ENCODE data around the gene PPP1R1B. TPM values are rescaled to one million over a fixed set of nuclear protein-coding genes. Genes with fewer than 3 reads are reported as not detected.
A peak's percentile ranks its signal among the peaks of the same experiment; 100 is the strongest.

Gene PPP1R1B
- total RNA-seq, 1 donor from 2014 or later = 6.5 TPM

DNA sequence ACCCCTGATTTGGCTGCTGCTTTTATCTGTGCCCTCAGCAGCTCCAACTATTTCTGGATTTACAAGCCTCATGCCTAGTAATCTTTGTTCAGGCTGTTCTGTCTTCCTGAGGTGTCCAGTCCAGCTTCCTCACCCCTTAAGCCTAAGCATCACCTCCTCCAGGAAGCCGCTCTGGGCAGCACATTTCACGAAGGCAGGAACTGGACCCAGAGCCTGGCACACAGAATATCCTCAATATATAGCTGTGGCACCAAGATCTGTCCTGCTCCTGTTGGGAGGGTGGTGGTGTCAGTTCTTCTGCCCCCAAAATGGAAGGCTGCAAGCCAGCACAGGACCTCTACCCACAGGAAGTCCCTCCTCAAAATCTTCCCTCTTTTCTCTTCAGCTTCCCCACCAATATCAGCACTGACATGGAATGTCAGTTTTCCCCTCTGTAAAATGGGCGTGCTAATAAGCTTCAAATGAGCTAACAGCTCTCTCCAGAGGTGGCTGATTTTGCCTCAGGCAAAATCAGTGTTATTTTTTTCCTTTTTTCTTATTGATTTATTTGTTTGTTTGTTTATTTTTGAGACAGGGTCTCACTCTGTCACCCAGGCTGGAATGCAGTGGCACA lies 12.1 kb upstream of the PPP1R1B start:
- DNase-seq (ENCODE audit: low spot score) = no peak

DNA sequence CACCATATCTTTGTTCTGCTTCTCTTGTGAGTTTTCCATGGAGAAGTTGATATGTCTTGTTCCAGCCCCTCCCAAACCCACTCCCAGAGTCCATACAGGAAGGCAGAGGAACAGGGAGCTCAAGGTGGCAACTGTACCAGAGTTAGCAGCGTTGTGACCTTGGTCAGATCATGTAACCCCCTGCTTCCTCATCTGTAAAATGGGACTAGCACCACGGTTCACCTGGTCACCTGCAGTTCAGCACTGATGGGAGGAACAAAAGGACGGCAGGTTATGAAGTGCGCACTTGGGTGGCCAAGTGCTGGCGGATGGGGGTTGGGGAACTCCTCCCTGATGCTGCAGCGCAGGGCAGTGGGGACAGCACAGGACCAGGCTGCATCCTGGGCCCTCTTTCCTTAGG lies 11.3 kb upstream of the PPP1R1B start:
- DNase-seq (ENCODE audit: low spot score) = no peak

DNA sequence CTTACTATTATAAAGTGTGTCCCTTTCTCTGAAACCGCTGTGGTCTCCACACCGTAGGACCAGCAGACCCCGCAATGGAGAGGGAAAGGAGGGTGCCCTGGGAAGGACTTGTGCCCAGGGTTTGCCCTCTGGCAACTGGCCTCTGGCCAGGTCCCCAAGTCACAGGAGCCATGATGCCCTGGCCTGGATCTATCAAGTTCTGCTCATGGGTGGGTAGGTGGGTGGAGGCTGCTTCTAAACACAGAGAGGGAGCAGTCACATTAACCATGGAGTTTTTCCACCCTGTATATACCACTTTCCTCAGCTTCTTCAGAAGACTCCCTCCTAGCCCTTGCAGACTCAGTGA lies 9.7 kb upstream of the PPP1R1B start:
- no peak for DNase-seq (ENCODE audit: low spot score)

DNA sequence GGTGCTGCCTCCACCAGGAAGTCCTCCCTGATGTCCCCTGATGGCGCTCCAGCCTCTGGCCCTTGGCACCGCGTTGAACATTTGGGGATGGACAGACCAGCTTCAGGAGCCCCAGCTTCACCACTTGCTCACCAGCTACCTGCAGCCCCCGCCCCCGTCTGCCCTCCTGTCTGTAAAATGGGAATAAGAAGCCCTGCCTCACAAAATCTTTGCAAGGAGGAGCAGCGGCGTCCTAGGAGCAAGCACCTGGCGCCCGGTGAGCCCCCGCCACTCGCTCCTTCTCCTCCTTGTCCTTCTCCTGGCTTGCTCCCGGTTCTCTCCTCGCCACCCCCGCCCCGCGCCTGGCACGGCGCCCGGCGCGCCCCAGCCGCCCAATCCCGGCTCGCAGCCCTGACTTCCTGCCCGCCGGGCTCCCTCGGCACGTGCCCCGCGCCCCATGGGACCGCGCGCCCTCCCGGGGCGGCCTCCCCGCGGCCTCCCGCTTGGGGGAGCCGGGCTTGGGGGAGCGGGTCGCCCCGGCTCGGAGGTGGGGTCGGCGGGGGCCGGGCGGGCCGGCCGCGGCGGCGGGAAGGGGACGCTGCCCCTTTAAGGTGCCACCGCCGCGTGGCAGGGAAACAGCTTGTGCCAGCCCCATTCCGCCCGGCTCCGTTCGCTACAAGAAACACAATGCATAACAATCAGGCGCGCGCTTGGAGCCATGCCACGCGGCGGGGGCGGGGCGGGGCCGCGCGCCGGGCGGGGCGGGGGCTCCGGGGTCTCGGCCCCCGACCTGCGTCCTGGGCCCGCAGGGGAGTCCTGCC lies 9.1 kb upstream of the PPP1R1B start:
- DNase-seq (ENCODE audit: low spot score) = peak; percentile 41

GRCh38 chr17:39618246-39618913 lies 8.4 kb upstream of the PPP1R1B start:
- DNase-seq (ENCODE audit: low spot score) = peak; percentile 26

DNA sequence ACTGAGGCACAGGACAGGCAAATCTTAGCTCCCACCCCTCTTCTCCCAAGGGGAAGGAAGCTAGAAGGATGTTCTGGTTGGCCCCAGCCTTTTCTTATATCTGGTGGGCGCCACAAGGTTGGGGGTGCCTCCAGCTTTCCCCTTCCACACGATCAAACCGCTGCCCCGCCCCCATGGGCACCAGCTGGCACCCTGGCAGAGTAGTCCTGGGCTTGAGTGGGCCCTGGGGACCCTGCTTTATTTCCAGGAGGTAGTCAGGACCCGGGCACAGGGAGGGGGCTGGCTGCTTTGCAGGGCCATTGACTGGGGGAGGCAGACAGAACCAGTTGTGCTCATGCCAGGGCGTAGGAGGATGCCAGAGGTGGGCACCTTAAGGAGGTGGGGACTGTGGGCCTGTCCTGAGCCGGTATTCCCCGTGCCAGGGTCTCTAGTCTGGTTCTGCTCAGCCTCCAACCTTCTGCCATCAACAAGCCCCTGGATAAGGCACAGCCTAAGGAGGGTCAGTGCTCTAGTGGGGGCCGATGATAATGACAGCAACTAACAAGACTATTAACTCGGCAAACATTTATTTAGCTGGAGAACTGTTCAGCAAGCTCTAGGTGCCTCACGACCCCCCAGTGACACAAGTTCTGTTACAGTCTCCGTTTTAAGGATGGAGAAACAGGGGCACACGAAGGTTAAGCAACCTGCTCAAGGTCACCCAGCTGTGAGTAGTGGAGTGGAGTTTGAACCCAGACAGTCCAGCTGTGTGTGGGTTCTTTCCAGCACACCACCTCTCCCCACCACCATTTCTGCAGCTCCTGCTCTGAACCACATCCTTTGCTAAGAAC lies 7.6 kb upstream of the PPP1R1B start:
- no peak for DNase-seq (ENCODE audit: low spot score)

- no peak for DNase-seq (ENCODE audit: low spot score)
Measured at GRCh38 chr17:39619786-39620101, 7.0 kb upstream of the PPP1R1B start.

DNA sequence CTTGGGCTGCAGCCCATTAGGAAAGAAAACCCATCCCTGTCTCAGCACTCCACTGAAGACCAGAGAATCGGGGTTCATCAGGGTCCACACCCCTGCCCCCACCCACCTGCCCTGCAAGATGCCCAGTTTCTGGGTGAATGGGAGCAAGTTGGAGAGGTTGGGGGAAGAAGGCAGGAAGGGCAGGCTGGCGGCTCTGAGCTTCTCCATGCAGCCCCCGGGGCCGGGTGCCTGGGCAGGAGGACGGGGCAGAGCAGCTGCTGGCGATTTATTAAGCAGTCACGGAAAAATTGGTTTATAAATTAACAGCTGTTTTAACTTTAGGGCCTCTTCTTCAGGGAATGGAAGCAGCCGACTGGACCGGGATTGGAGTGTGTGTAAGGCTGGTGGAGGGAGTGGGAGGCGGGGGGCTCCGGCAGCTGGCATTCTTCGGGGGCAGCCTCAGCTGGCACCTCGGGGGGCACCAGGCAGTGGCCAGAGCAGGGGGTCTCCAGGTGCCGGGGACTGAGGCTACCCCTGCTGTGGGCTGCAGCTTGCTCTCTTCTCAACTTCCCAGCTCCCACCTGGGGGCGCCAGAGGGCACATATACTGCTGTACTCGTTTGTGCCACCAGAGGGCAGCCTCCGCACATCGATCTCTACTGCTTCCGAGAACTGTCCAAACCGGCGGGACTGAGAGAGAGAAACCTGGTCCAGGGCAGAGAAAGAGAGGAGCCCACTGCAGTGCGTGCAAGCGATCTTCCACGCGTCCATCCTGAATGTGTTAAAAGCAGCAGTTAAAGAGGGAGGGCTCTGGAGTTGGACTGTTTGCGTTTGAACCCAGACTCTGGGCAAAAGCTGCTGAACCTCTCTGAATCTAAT lies 5.0 kb upstream of the PPP1R1B start:
- peak; percentile 86 for DNase-seq (ENCODE audit: low spot score)

DNA sequence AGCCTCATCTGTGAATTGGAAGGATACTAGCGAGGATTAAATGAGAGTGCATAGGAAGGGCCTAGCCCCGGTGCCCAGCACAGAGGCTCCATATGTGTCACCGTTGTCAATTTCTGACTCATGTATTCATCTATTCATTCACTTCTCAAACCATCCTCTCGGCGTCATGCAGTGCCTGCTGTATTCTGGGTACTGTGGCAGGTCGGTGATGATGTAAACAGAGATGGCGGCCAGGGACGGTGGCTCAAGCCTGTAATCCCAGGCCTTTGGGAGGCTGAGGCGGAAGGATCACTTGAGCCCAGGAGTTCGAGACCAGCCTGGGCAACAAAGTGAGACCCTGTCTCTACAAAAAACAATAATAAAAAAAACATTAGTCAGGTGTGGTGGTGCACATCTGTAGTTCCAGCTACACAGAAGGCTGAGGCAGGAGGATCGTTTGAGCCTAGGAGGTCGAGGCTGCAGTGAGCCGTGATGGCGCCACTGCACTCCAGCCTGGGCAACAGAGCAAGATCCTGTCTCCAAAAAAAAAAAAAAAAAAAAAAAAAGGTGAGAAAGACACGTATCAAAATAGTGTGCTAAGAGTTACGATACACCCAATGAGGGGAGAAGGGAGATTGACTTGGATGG lies 4.3 kb upstream of the PPP1R1B start:
- no peak for DNase-seq (ENCODE audit: low spot score)

- peak; percentile 76 for DNase-seq (ENCODE audit: low spot score)
Measured at GRCh38 chr17:39623356-39623950, 3.3 kb upstream of the PPP1R1B start.

DNA sequence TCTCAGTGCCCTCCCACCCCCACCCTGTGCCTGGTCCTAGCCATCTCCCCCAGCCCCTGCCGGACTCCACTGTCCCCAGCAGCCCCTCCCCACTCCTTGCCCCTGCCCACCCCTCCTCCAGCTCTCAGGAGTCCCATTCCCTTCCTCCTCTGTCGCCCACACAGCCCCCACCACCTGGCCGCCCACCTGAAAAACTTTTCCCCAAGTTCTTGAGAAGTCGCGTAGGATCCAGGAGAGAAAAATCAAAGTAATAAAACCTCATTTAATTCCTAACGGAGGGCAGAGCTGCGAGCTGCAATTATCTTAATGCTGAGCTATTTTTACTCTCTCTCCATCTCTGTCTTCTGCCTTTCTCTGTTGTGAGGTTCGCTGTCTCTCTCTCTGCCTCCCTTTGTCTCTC lies 2.4 kb upstream of the PPP1R1B start:
- DNase-seq (ENCODE audit: low spot score) = no peak

- DNase-seq (ENCODE audit: low spot score) = no peak
Measured at GRCh38 chr17:39625198-39625785, 1.5 kb upstream of the PPP1R1B start.

DNA sequence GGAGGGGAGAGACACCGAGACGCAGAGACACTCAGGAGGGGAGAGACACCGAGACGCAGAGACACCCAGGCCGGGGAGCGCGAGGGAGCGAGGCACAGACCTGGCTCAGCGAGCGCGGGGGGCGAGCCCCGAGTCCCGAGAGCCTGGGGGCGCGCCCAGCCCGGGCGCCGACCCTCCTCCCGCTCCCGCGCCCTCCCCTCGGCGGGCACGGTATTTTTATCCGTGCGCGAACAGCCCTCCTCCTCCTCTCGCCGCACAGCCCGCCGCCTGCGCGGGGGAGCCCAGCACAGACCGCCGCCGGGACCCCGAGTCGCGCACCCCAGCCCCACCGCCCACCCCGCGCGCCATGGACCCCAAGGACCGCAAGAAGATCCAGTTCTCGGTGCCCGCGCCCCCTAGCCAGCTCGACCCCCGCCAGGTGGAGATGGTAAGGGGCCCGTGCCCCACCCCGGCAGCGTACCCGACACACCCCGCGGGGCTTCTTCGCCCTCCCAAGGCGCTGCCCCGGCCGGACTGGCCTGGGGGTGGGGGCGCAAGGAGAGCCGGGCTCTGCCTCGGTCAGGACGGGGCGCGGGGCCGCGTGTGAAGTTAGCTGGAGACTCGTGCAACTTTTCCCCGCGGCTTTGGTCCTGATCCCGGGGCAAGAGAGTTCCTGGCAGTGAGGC lies 427 bp downstream of the PPP1R1B start:
- no peak for DNase-seq (ENCODE audit: low spot score)

GRCh38 chr17:39627712-39628516 lies 1.2 kb downstream of the PPP1R1B start:
- no peak for DNase-seq (ENCODE audit: low spot score)

DNA sequence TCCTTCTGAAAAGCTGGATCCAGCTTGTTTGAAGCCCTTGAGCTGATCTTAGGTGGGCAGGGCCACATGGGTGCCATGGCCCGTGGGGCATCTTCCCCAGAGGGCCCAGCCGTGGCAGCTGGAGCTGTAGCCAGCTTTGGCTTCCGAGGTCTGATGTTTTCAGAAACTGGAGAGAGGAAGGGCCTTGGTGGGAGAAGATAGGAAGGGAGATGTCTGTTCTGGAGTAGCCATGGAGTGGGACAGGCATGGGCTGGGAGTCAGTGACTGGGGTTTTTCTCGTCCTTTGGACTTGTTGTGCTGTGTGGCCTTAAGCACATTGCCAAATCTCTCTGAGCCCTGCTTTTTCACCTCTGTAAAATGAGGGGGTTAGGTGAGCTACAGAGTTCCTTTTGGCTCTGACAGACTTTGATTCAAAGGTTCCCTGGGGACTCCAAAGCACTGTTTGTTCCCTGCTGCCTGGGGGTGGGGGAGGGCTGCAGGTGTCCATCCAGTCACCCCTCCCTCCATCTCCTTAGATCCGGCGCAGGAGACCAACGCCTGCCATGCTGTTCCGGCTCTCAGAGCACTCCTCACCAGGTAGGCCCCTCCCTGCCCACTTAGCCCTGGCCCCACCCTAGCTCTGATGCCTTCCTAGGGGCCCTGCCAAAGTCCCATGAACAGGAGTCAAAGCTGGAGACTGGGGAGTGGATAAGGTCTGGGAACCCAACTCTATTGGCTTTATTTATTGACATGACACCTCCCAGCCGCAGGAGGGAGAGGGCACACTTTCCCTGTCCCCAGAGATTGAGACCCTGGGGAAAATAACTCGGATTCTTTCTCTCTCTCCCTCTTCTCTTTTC lies 2.1 kb downstream of the PPP1R1B start:
- no peak for DNase-seq (ENCODE audit: low spot score)

- DNase-seq (ENCODE audit: low spot score) = no peak
Measured at GRCh38 chr17:39629494-39629880, 2.7 kb downstream of the PPP1R1B start.

DNA sequence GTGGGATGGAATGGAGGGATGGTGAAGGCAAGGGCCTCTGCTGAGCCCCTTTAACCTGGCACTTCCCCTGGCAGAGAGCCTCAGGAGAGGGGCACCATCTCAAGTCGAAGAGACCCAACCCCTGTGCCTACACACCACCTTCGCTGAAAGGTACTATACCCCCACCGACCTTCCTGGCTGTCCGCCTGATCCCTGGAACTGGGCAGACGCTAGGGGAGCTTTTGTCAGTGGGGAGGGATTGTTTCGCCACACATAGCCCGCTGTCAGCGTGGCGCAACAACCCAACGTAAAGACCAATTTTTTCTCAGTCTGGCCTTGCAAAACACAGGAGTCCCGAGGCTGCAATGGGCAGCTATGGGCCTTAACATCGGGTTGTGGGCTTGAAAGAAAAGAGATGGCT lies 3.1 kb downstream of the PPP1R1B start:
- DNase-seq (ENCODE audit: low spot score) = no peak

- no peak for DNase-seq (ENCODE audit: low spot score)
Measured at GRCh38 chr17:39631403-39631802, 4.7 kb downstream of the PPP1R1B start.

Data from umbilical cord (tissue), 2 donors.